GM12875 (cell line): ENCODE measurements around the gene COL8A1.

Experiments
- H3K4me3 ChIP-seq: one replicate; pipeline ENCODE4 v1.5.1; 2011; ENCODE audit warnings: low read depth, low read length, control low read depth
- TF ChIP-seq, protein P1 (sequence below): IDR thresholded peaks from 2 replicates; pipeline ENCODE4 v1.5.1; 2011; ENCODE audit warnings: low read depth, mild to moderate bottlenecking, control low read depth, inconsistent platforms, low read length, moderate library complexity, borderline replicate concordance; ENCODE audit not compliant: insufficient read depth

The COL8A1 gene

DNA sequence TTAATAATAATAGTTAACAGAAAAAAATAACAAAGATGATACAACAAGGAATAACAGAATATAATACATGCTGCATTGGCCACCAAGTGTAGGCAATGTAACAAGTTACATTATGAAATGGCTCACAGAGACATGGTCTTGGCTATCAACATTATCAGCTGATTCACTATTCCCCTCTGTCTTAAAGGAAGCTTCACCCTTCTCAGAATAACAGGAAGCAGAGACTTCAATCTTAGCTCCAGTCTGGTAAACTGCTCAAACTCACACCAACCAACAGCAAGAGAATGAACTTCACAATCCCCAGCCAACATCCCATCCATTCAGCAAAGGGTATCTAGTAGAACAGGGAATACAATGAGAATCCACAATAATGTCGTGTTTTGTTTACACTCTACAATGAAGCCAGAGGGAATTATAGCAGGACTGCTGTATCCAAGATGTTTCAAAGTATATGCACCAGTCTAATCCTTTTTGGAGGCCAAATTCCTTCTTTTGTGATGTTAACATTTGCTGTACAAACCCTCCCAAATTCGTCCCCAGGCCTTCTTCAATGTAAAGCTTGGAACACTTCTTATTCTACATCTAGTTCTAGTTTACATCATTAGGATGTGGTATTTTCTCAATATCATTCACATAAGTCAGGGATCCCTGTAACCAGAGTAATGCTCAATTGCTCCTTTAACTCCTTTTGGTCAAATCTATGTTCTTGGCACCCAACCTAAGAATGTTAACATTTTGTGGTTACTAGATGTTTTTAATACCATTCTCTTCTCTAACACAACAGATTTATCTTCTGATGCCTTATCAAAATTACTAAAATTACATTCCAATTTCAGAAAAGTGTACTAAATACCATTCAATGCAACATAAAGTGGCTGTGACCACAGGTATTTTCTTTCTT is 126.9 kb downstream of the COL8A1 start:
- no peak overlapping the region for H3K4me3 ChIP-seq
- TF ChIP-seq, protein P1, sequence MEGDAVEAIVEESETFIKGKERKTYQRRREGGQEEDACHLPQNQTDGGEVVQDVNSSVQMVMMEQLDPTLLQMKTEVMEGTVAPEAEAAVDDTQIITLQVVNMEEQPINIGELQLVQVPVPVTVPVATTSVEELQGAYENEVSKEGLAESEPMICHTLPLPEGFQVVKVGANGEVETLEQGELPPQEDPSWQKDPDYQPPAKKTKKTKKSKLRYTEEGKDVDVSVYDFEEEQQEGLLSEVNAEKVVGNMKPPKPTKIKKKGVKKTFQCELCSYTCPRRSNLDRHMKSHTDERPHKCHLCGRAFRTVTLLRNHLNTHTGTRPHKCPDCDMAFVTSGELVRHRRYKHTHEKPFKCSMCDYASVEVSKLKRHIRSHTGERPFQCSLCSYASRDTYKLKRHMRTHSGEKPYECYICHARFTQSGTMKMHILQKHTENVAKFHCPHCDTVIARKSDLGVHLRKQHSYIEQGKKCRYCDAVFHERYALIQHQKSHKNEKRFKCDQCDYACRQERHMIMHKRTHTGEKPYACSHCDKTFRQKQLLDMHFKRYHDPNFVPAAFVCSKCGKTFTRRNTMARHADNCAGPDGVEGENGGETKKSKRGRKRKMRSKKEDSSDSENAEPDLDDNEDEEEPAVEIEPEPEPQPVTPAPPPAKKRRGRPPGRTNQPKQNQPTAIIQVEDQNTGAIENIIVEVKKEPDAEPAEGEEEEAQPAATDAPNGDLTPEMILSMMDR, result no peak

DNA sequence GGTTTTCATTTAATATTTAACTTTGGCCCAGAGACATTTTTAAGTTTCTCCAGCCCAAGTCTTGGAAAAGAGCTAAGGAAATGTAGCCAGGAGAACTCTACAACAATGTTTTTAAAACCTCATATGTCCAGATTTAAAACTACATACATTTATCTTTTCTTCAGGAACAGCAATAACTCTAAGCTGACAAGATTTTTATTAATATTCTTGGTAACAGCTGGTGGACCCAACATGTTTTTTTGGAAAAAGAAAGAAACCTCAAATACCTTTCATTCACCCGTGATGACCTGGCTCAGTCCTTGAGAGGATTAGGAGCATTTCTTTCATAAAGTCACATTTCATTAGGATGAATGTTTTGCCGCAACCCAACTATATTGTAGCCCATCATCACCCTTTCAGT is 128.9 kb downstream of the COL8A1 start:
- TF ChIP-seq, protein P1, result no peak
- no peak overlapping the region for H3K4me3 ChIP-seq

DNA sequence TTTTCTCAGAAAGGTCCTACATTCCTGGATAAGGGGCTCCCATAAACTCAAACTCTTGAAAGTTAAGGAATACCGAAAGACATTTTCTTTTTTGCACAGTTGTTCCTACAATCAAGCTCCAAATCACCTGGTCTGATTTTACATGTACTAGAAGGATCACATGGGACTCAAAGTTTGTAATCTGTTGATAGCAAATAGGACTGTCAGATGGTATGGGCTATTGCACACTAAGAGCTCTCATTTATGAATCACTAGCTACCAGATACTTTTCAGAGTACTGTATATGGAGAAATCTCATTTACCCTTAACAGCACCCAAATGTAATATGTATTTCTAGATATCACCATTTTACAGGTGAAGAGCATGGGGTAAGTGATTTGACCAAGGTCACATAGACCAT is 129.7 kb downstream of the COL8A1 start:
- H3K4me3 ChIP-seq, result no peak overlapping the region
- TF ChIP-seq, protein P1, result no peak

DNA sequence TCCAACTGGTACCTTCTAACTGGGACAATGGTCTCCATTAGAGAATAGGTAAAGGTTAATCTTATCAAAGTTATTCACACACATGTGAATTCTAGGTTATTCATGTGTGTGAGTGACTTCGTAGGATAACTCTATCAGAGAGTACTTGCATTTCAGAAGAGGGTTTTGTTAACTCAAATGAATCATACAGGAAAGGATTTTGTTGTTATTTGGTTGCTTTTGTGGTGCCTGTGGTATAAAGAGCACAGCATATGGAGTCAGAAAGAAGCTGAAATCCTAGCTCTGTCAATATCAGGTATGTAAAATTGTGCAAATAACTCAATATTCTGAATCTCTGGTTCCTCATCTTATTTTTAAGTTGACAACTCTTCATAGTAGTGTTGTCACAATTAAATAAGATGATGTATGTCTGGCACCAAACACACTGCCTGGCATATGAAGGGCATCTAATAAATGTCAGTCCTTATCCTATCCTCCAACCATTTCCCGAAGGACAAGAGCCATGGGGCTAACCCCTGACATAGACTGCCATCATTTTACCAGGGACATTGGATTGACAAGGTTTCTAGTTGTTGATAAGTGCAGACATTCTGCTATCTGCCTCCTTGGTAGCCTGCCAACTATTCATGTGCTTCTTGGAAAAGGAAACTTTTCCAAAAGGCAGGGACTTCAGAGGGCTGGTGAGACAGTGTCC is 130.6 kb downstream of the COL8A1 start:
- TF ChIP-seq, protein P1, result no peak
- H3K4me3 ChIP-seq, result no peak overlapping the region

DNA sequence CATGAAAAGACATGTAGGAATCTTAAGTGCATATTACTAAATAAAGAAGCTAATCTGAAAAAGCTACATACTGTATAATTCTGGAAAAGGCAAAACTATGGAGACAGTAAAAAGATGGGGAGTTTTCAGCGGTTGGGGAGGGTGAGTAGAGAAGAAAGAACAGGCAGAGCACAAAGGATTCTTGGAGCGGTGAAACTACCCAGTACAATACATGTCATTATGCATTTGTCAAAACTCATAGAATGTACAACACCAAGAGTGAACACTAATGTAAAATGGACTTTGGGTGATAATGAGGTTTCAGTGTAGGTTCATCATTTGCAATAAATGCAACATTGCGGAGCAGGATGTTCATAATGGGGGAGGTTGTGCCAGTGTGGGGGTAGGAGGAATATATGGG is 133.8 kb downstream of the COL8A1 start:
- no peak overlapping the region for H3K4me3 ChIP-seq
- TF ChIP-seq, protein P1, result no peak

DNA sequence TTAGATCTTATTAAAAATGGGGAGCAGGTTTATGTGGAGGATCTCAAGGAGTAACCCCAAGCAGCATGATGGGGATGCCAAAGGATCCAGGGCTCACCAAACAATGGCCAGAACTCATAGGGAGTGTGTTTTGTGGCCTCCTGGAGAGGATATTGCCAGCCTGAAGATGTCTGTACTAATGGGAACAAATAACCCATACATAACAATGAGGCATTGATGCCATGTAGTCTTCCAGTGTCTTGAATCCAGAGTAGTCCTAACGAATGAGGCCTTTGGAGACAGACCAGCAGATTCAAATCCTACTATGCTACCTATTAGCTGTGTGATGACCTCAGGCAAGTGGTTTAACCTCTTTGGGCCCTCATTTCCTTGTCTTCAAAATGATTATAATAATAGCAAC is 134.3 kb downstream of the COL8A1 start:
- TF ChIP-seq, protein P1, result no peak
- H3K4me3 ChIP-seq, result no peak overlapping the region

DNA sequence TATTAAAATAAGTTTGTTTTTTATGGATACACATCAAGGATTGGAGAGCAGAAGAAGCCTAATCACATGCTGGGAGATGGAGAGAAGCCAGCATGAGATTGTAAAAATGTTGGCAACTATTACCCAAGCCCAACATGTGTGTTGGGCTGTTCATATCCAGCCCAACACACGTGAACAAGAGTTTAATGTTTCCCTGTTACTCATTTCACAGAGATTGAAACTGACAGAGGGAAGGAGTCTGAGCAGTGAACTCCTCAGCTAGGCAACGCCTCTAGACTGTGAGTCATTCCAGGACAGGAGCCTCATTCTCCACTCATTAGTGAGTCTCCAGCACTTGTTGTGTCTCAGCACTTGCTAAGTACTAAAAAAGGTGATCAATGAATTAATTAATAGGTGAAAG is 136.1 kb downstream of the COL8A1 start:
- TF ChIP-seq, protein P1, result no peak
- no peak overlapping the region for H3K4me3 ChIP-seq
